CD4-positive, alpha-beta T cell treated with Interleukin-15 for 1 hour (primary cell): ENCODE measurements around the gene TPRKB.
"Not testable (repeated sequence)": the region's sequence is repeated elsewhere in the genome, so short reads cannot be mapped to it uniquely, and the experiment has no call there.

Experiments used
- DNase-seq: peaks from one replicate; pipeline ENCODE4 v3.0.0-alpha.2; 2020

TPRKB gene

GRCh38 chr2:73736378-73736777, 767 bp downstream of the TPRKB start:
- no peak for DNase-seq

GRCh38 chr2:73730810-73731209, 6.3 kb downstream of the TPRKB start:
- no peak for DNase-seq

GRCh38 chr2:73728711-73729110, 8.4 kb downstream of the TPRKB start:
- no peak for DNase-seq

- no peak for DNase-seq
Observed at GRCh38 chr2:73728043-73728442, 9.1 kb downstream of the TPRKB start.

- not testable (repeated sequence) for DNase-seq
Observed at GRCh38 chr2:73726657-73727056, 10.5 kb downstream of the TPRKB start.

GRCh38 chr2:73718851-73719621, 18.1 kb downstream of the TPRKB start:
- no peak for DNase-seq

- DNase-seq, result no peak
Observed at GRCh38 chr2:73718421-73718820, 18.7 kb downstream of the TPRKB start.

GRCh38 chr2:73717695-73718094, 19.4 kb downstream of the TPRKB start:
- DNase-seq, result not testable (repeated sequence)

GRCh38 chr2:73717251-73717606, 19.9 kb downstream of the TPRKB start:
- DNase-seq, result no peak

GRCh38 chr2:73716543-73717250, 20.4 kb downstream of the TPRKB start:
- no peak for DNase-seq

- no peak for DNase-seq
Observed at GRCh38 chr2:73714091-73714490, 23.1 kb downstream of the TPRKB start.

GRCh38 chr2:73708527-73708926, 28.6 kb downstream of the TPRKB start:
- no peak for DNase-seq

GRCh38 chr2:73707636-73708035, 29.5 kb downstream of the TPRKB start:
- DNase-seq, result no peak

- no peak for DNase-seq
Observed at GRCh38 chr2:73707058-73707457, 30.1 kb downstream of the TPRKB start.

- no peak for DNase-seq
Observed at GRCh38 chr2:73705091-73705490, 32.1 kb downstream of the TPRKB start.

GRCh38 chr2:73704285-73704684, 32.9 kb downstream of the TPRKB start:
- DNase-seq, result no peak

GRCh38 chr2:73703675-73704074, 33.5 kb downstream of the TPRKB start:
- no peak for DNase-seq

GRCh38 chr2:73702852-73703493, 34.2 kb downstream of the TPRKB start:
- not testable (repeated sequence) for DNase-seq

GRCh38 chr2:73701968-73702665, 35.0 kb downstream of the TPRKB start:
- DNase-seq, result no peak

- DNase-seq, result not testable (repeated sequence)
Observed at GRCh38 chr2:73701448-73701765, 35.7 kb downstream of the TPRKB start.

GRCh38 chr2:73700661-73701447, 36.3 kb downstream of the TPRKB start:
- DNase-seq, result no peak

GRCh38 chr2:73700131-73700611, 37.0 kb downstream of the TPRKB start:
- DNase-seq, result no peak

- DNase-seq, result no peak
Observed at GRCh38 chr2:73699437-73699836, 37.7 kb downstream of the TPRKB start.
